Measurements from ENCODE around the gene SPECC1. TPM values are rescaled to one million over a fixed set of nuclear protein-coding genes. Genes with fewer than 3 reads are reported as not detected.

The SPECC1 gene
- total and polyA plus RNA-seq, 9 of the 15 experiments (the other 6 are each of a cell fraction or from before 2014, with no cell fraction given), result 2.4 to 19.6 (median 14.7) TPM

DNA sequence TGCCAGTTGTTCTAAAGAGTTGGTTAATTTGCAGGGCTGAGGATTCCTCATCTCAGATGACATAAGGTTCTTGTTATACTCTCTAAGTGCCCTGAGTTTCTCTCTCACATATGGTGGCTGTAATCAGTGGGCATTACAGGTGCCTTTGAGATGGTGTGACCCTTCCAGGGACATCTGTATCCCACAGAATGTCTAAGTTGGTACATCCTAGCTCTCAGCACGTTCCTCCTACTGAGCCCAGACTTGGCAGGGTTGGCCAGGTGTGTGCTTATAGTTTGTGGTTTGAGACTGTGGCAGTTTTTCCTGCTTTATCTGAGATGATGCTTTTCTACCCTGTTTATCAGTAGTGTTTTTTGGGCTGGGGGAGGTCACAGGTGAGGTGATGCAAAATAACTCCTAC lies 36.3 kb downstream of the SPECC1 start:
- WGBS (ENCODE audit: insufficient coverage, low coverage, missing lambda C conversion rate), result 11% methylated on average over 1 of the region's 1 CpG
- Histone ChIP-seq H3K9me3 (replicated peaks; ENCODE audit: control insufficient read depth, insufficient read depth, low read depth, low read length) (no peaks in the 10 kb centered on the region), H3K4me1 (replicated peaks in 1 of 2; ENCODE audit: control insufficient read depth in 2 of 2, insufficient read depth in 2 of 2, low read length in 2 of 2) (no peaks in the 10 kb centered on the region; a peak in 1 of 5 replicates), H3K4me2 (ENCODE audit: insufficient read depth, low read length) (no peak overlapping the region), H2AFZ (ENCODE audit: low read depth, low read length) (no peak overlapping the region), H3K4me3 (no peak overlapping the region), H3K36me3 (ENCODE audit: control insufficient read depth, insufficient read depth, low read length) (no peaks in the 10 kb centered on the region; the same call in 2 of the 3 replicates), H3K27me3 (ENCODE audit: control insufficient read depth in 2 of 2, insufficient read depth in 2 of 2, low read length in 2 of 2) (no peaks in the 10 kb centered on the region), H3K79me2 (ENCODE audit: control insufficient read depth, insufficient read depth, low read length) (no peaks in the 10 kb centered on the region), H4K20me1 (replicated peaks; ENCODE audit: control insufficient read depth, insufficient read depth, low read length) (peaks cover 4% of the 10 kb centered on the region; the same call in 1 of the 2 replicates), H3K9ac (ENCODE audit: insufficient read depth in 1 of 2, low read depth in 2 of 2, low read length in 2 of 2) (no peak overlapping the region), H3K9me1 (ENCODE audit: control insufficient read depth, insufficient read depth, low read length) (no peaks in the 10 kb centered on the region), H3K27ac (ENCODE audit: extremely low read depth, low read depth, low read length) (no peak overlapping the region)
- BruUV-seq (replicated peaks), result no TSS peak
- in situ Hi-C loops (cut with MboI), result no loop called here
- DNase-seq (ENCODE audit: extremely low read depth in 1 of 4, low spot score in 3 of 4) (no peak), FAIRE-seq (no peak), ATAC-seq (no peak)
- intact Hi-C loops (cut with micrococcal nuclease), result no loop called here
- ChIA-PET POLR2A (no interaction called here), CTCF (ENCODE audit: low intra/inter-chr PET ratio) (no interaction called here)
- no peak for TF ChIP-seq ETV6 (IDR thresholded peaks at IDR 0.05; ENCODE audit: borderline replicate concordance in 1 of 2, low read depth in 2 of 2, low read length in 1 of 2)
- no peak for TF ChIP-seq ETV6 (CRISPR knock-in tag; IDR thresholded peaks at IDR 0.05; ENCODE audit: borderline replicate concordance)
- TF ChIP-seq, protein P1, sequence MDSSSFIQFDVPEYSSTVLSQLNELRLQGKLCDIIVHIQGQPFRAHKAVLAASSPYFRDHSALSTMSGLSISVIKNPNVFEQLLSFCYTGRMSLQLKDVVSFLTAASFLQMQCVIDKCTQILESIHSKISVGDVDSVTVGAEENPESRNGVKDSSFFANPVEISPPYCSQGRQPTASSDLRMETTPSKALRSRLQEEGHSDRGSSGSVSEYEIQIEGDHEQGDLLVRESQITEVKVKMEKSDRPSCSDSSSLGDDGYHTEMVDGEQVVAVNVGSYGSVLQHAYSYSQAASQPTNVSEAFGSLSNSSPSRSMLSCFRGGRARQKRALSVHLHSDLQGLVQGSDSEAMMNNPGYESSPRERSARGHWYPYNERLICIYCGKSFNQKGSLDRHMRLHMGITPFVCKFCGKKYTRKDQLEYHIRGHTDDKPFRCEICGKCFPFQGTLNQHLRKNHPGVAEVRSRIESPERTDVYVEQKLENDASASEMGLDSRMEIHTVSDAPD (CRISPR knock-in tag; IDR thresholded peaks at IDR 0.05), result no peak
- no peak for TF ChIP-seq BCOR (IDR thresholded peaks at IDR 0.05)
- TF ChIP-seq FOXP1 (CRISPR knock-in tag; IDR thresholded peaks at IDR 0.05), result no peak
- TF ChIP-seq, protein P2, sequence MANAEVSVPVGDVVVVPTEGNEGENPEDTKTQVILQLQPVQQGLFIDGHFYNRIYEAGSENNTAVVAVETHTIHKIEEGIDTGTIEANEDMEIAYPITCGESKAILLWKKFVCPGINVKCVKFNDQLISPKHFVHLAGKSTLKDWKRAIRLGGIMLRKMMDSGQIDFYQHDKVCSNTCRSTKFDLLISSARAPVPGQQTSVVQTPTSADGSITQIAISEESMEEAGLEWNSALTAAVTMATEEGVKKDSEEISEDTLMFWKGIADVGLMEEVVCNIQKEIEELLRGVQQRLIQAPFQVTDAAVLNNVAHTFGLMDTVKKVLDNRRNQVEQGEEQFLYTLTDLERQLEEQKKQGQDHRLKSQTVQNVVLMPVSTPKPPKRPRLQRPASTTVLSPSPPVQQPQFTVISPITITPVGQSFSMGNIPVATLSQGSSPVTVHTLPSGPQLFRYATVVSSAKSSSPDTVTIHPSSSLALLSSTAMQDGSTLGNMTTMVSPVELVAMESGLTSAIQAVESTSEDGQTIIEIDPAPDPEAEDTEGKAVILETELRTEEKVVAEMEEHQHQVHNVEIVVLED (CRISPR knock-in tag; IDR thresholded peaks at IDR 0.05), result no peak
- no peak for TF ChIP-seq ZNF146 (CRISPR knock-in tag; IDR thresholded peaks at IDR 0.05; ENCODE audit: unreplicated experiment)
- TF ChIP-seq, protein P3, sequence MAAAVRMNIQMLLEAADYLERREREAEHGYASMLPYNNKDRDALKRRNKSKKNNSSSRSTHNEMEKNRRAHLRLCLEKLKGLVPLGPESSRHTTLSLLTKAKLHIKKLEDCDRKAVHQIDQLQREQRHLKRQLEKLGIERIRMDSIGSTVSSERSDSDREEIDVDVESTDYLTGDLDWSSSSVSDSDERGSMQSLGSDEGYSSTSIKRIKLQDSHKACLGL (CRISPR knock-in tag; IDR thresholded peaks at IDR 0.05; ENCODE audit: borderline replicate concordance, poor library complexity, severe bottlenecking), result no peak
- TF ChIP-seq, protein P4, sequence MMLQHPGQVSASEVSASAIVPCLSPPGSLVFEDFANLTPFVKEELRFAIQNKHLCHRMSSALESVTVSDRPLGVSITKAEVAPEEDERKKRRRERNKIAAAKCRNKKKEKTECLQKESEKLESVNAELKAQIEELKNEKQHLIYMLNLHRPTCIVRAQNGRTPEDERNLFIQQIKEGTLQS (IDR thresholded peaks at IDR 0.05), result no peak
- TF ChIP-seq, protein P4 (CRISPR knock-in tag; conservative IDR thresholded peaks at IDR 0.05), result no peak
- no peak for TF ChIP-seq FOXK1 (CRISPR knock-in tag; IDR thresholded peaks at IDR 0.05; ENCODE audit: borderline replicate concordance)
- TF ChIP-seq, protein P5, sequence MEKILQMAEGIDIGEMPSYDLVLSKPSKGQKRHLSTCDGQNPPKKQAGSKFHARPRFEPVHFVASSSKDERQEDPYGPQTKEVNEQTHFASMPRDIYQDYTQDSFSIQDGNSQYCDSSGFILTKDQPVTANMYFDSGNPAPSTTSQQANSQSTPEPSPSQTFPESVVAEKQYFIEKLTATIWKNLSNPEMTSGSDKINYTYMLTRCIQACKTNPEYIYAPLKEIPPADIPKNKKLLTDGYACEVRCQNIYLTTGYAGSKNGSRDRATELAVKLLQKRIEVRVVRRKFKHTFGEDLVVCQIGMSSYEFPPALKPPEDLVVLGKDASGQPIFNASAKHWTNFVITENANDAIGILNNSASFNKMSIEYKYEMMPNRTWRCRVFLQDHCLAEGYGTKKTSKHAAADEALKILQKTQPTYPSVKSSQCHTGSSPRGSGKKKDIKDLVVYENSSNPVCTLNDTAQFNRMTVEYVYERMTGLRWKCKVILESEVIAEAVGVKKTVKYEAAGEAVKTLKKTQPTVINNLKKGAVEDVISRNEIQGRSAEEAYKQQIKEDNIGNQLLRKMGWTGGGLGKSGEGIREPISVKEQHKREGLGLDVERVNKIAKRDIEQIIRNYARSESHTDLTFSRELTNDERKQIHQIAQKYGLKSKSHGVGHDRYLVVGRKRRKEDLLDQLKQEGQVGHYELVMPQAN (IDR thresholded peaks at IDR 0.05; ENCODE audit: borderline replicate concordance), result no peak
- TF ChIP-seq MXI1 (IDR thresholded peaks at IDR 0.05; ENCODE audit: low read depth, low read length), result no peak
- TF ChIP-seq ARID1B (IDR thresholded peaks at IDR 0.05), result no peak
- no peak for TF ChIP-seq ZNF175 (CRISPR knock-in tag; IDR thresholded peaks at IDR 0.05; ENCODE audit: low read depth)
- TF ChIP-seq LARP7 (IDR thresholded peaks at IDR 0.05), result no peak
- no peak for TF ChIP-seq CHCHD3 (CRISPR knock-in tag; IDR thresholded peaks at IDR 0.05)
- TF ChIP-seq ZNF232 (CRISPR knock-in tag; IDR thresholded peaks at IDR 0.05), result no peak
